DOHH2 (cell line): Measurements from ENCODE around the gene MRTFA.

Source experiments
- CTCF ChIP-seq: fragments of 200-600 bp; sonication (generic); IDR thresholded peaks from one replicate; pipeline ENCODE4 v1.5.1; 2014; ENCODE audit warnings: antibody characterized with exemption, mild to moderate bottlenecking, low read depth, low read length; ENCODE audit not compliant: poor library complexity, severe bottlenecking
- EZH2phosphoT487 ChIP-seq: fragments of 200-600 bp; sonication (generic); IDR thresholded peaks from 2 replicates; pipeline ENCODE4 v1.6.1; 2017; ENCODE audit warnings: borderline replicate concordance, mild to moderate bottlenecking, antibody characterized with exemption, low read length, moderate library complexity, mixed read lengths

GRCh38 chr22:40450616-40451015 lies 185.9 kb downstream of the MRTFA start:
- TF ChIP-seq CTCF (no peak), EZH2phosphoT487 (no peak)
